ENCODE measurements around the gene ZNF785. TPM values are rescaled to one million over a fixed set of nuclear protein-coding genes. Genes with fewer than 3 reads are reported as not detected.

Gene ZNF785
- total RNA-seq, 1 experiment from 2014 or later, result 12.8 TPM

GRCh38 chr16:30588651-30589050, 3.2 kb upstream of the ZNF785 start:
- Mint-ChIP-seq H3K4me1 (ENCODE audit: insufficient read depth, unreplicated experiment) (no peaks in the 10 kb centered on the region), H3K9me3 (ENCODE audit: unreplicated experiment) (no peaks in the 10 kb centered on the region), H3K36me3 (ENCODE audit: insufficient read depth, unreplicated experiment) (peaks cover 6% of the 10 kb centered on the region), H3K4me3 (ENCODE audit: unreplicated experiment) (no peak overlapping the region), H3K27me3 (ENCODE audit: insufficient read depth, unreplicated experiment) (no peaks in the 10 kb centered on the region), H3K27ac (ENCODE audit: low read depth, unreplicated experiment) (no peak overlapping the region)
- intact Hi-C loops (cut with micrococcal nuclease), result no loop called here
- BruUV-seq (replicated peaks), result no TSS peak
- no peak for DNase-seq (ENCODE audit: unreplicated experiment)
- no peak for TF ChIP-seq CTCF (IDR thresholded peaks at IDR 0.05; ENCODE audit: unreplicated experiment)
- CTCF ChIA-PET, result interaction anchor here (0.6 kb wide), 1 partner anchor 202 kb away, joined by 4 read pairs; no protein-coding TSS in a partner anchor
- POLR2A ChIA-PET, result no interaction called here

GRCh38 chr16:30585022-30585399, 486 bp downstream of the ZNF785 start:
- CTCF ChIA-PET, result interaction anchor here (0.7 to 2.7 kb wide), 5 partner anchors 10 to 210 kb away, joined by 3 to 13 read pairs (median 4); partner anchors contain the start of gene MYL11

GRCh38 chr16:30582611-30583340, 2.7 kb downstream of the ZNF785 start:
- no TSS peak for BruUV-seq (replicated peaks)
- intact Hi-C loops (cut with micrococcal nuclease), result no loop called here
- ChIA-PET CTCF (interaction anchor here (0.6 kb wide), 1 partner anchor 153 kb away, joined by 4 read pairs; the partner anchor contains the start of gene DCTPP1), POLR2A (no interaction called here)
- no peaks in the 10 kb centered on the region for H3K27me3 Mint-ChIP-seq (ENCODE audit: insufficient read depth, unreplicated experiment)
- no peaks in the 10 kb centered on the region for H3K9me3 Mint-ChIP-seq (ENCODE audit: unreplicated experiment)
- peaks cover 36% of the 10 kb centered on the region for H3K36me3 Mint-ChIP-seq (ENCODE audit: insufficient read depth, unreplicated experiment)
- TF ChIP-seq CTCF (IDR thresholded peaks at IDR 0.05; ENCODE audit: unreplicated experiment), result no peak
- no peak for DNase-seq (ENCODE audit: unreplicated experiment)
- no peak overlapping the region for H3K27ac Mint-ChIP-seq (ENCODE audit: low read depth, unreplicated experiment)
- H3K4me3 Mint-ChIP-seq (ENCODE audit: unreplicated experiment), result no peak overlapping the region
- H3K4me1 Mint-ChIP-seq (ENCODE audit: insufficient read depth, unreplicated experiment), result no peaks in the 10 kb centered on the region

More at GRCh38 chr16:30585022-30585399, 486 bp downstream of the ZNF785 start:
- no peaks in the 10 kb centered on the region for H3K4me1 Mint-ChIP-seq (ENCODE audit: insufficient read depth, unreplicated experiment)
- peak overlapping the region; percentile 78 for H3K27ac Mint-ChIP-seq (ENCODE audit: low read depth, unreplicated experiment)
- POLR2A ChIA-PET, result interaction anchor here (0.6 to 3.8 kb wide), 17 partner anchors 13 to 230 kb away, joined by 3 to 45 read pairs (median 7); partner anchors contain the start of genes DCTPP1, FBRS, ZNF688 and ZNF689
- peak; percentile 25 for DNase-seq (ENCODE audit: unreplicated experiment)
- H3K9me3 Mint-ChIP-seq (ENCODE audit: unreplicated experiment), result no peaks in the 10 kb centered on the region
- H3K27me3 Mint-ChIP-seq (ENCODE audit: insufficient read depth, unreplicated experiment), result no peaks in the 10 kb centered on the region
- no peak for TF ChIP-seq CTCF (IDR thresholded peaks at IDR 0.05; ENCODE audit: unreplicated experiment)
- intact Hi-C loops (cut with micrococcal nuclease), result loop anchor here (1.0 to 2.0 kb wide), 4 partner anchors 13 to 58 kb away; partner anchors contain the start of genes ZNF747, ZNF764 and ZNF768
- BruUV-seq (replicated peaks), result TSS peak; percentile 49
- peaks cover 27% of the 10 kb centered on the region for H3K36me3 Mint-ChIP-seq (ENCODE audit: insufficient read depth, unreplicated experiment)
- H3K4me3 Mint-ChIP-seq (ENCODE audit: unreplicated experiment), result peak overlapping the region; percentile 96

DNA sequence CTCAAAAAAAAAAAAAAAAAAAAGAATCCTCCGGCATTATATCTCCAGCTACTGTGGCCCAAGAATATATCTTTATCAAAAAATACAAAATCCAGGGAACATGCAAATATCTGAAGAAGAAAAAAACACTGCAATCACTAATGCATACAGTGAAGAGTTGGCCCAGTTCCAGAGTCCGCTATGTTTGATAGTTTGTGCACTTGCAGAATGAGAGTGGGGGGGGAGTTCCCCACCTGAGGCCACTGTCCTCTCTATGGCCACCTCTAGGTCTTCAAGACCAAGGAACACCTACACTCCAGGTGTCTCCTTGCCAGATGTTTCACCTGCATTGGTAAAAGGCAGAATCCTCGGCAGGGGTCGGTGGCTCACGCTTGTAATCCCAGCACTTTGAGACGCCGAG, 4.0 kb downstream of the ZNF785 start:
- intact Hi-C loops (cut with micrococcal nuclease), result no loop called here
- H3K36me3 Mint-ChIP-seq (ENCODE audit: insufficient read depth, unreplicated experiment), result peaks cover 36% of the 10 kb centered on the region
- no TSS peak for BruUV-seq (replicated peaks)
- H3K4me3 Mint-ChIP-seq (ENCODE audit: unreplicated experiment), result no peak overlapping the region
- no peak overlapping the region for H3K27ac Mint-ChIP-seq (ENCODE audit: low read depth, unreplicated experiment)
- H3K9me3 Mint-ChIP-seq (ENCODE audit: unreplicated experiment), result no peaks in the 10 kb centered on the region
- no peak for TF ChIP-seq CTCF (IDR thresholded peaks at IDR 0.05; ENCODE audit: unreplicated experiment)
- ChIA-PET CTCF (interaction anchor here (0.6 kb wide), 2 partner anchors 40 to 497 kb away, joined by 3 to 4 read pairs; no protein-coding TSS in a partner anchor), POLR2A (no interaction called here)
- H3K27me3 Mint-ChIP-seq (ENCODE audit: insufficient read depth, unreplicated experiment), result no peaks in the 10 kb centered on the region
- no peak for DNase-seq (ENCODE audit: unreplicated experiment)
- H3K4me1 Mint-ChIP-seq (ENCODE audit: insufficient read depth, unreplicated experiment), result no peaks in the 10 kb centered on the region
